DND-41 (cell line): Measurements from ENCODE around the gene PPFIA1.

Source experiments
- EZH2 ChIP-seq: IDR thresholded peaks from 3 replicates; pipeline ENCODE4 v1.6.1; 2012; ENCODE audit warnings: borderline replicate concordance, low read depth, mild to moderate bottlenecking, moderate library complexity, low read length, inconsistent platforms; ENCODE audit not compliant: severe bottlenecking
- TF ChIP-seq, protein P1 (sequence below): IDR thresholded peaks from 2 replicates; pipeline ENCODE4 v1.5.1; 2012; ENCODE audit warnings: borderline replicate concordance, low read length, moderate library complexity, mild to moderate bottlenecking; ENCODE audit not compliant: poor library complexity, severe bottlenecking; ENCODE audit errors: extremely low read depth

DNA sequence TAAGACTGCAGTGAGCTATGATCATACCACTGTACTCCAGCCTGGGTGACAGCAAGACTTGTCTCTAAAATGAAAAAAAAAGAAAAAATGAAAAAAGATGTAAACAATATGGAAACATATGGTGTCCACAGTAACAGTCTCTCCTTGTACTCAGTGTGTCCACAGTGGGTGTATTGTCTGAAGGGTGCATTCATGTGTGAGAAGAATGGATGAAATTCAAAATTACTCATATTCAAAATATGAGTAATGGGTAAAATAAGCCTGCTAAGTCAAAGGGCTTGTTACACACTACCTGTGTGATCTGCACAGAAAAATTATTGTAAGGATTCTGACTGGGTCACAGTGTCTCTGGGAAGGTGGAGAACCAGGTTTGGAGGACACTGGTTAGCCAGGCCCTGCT is 26.9 kb downstream of the PPFIA1 start:
- TF ChIP-seq, protein P1, sequence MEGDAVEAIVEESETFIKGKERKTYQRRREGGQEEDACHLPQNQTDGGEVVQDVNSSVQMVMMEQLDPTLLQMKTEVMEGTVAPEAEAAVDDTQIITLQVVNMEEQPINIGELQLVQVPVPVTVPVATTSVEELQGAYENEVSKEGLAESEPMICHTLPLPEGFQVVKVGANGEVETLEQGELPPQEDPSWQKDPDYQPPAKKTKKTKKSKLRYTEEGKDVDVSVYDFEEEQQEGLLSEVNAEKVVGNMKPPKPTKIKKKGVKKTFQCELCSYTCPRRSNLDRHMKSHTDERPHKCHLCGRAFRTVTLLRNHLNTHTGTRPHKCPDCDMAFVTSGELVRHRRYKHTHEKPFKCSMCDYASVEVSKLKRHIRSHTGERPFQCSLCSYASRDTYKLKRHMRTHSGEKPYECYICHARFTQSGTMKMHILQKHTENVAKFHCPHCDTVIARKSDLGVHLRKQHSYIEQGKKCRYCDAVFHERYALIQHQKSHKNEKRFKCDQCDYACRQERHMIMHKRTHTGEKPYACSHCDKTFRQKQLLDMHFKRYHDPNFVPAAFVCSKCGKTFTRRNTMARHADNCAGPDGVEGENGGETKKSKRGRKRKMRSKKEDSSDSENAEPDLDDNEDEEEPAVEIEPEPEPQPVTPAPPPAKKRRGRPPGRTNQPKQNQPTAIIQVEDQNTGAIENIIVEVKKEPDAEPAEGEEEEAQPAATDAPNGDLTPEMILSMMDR = no peak
- no peak for TF ChIP-seq EZH2
